Liver (tissue), 9 donors: Measurements from ENCODE around the gene GK2. TPM values are rescaled to one million over a fixed set of nuclear protein-coding genes. Genes with fewer than 3 reads are reported as not detected.

ENCODE experiments used
- DNase-seq: peaks from one replicate; pipeline ENCODE4 v3.0.0-alpha.2; 2017; ENCODE audit warnings: low spot score
- H3K27ac ChIP-seq, 2 donors: one replicate each; pipeline ENCODE4 v1.7.0; 2013; ENCODE audit warnings: inconsistent platforms in 2 of 2, low read length in 2 of 2, control low read depth in 1 of 2, low read depth in 1 of 2, mild to moderate bottlenecking in 1 of 2
- H3K27me3 ChIP-seq, 4 donors: one replicate each; pipeline versions ENCODE4 v1.6.1 to v1.7.0; 2013; ENCODE audit warnings: low read length in 3 of 4, inconsistent platforms in 1 of 4, mild to moderate bottlenecking in 1 of 4, moderate library complexity in 1 of 4; ENCODE audit not compliant: control insufficient read depth in 4 of 4, insufficient read depth in 4 of 4
- H3K36me3 ChIP-seq, 4 donors: one replicate each; pipeline versions ENCODE4 v1.6.1 to v1.7.0; 2013; ENCODE audit warnings: low read length in 3 of 4, mild to moderate bottlenecking in 3 of 4, low read depth in 1 of 4, moderate library complexity in 1 of 4; ENCODE audit not compliant: control insufficient read depth in 4 of 4, insufficient read depth in 3 of 4
- H3K4me1 ChIP-seq, 4 donors: one replicate each; pipeline versions ENCODE4 v1.6.1 to v1.7.0; 2013; ENCODE audit warnings: low read length in 3 of 4, mild to moderate bottlenecking in 3 of 4, moderate library complexity in 1 of 4; ENCODE audit not compliant: control insufficient read depth in 4 of 4, insufficient read depth in 4 of 4
- H3K4me3 ChIP-seq, 3 donors: one replicate each; pipeline versions ENCODE4 v1.6.1 to v1.7.0; 2013; ENCODE audit warnings: low read length in 3 of 3, control low read depth in 1 of 3, low read depth in 1 of 3, mild to moderate bottlenecking in 1 of 3
- H3K9ac ChIP-seq, 2 donors: one replicate each; pipeline ENCODE4 v1.7.0; 2013; ENCODE audit warnings: low read length in 2 of 2, mild to moderate bottlenecking in 2 of 2, moderate library complexity in 2 of 2, control low read depth in 1 of 2, low read depth in 1 of 2
- H3K9me3 ChIP-seq, 4 donors: one replicate each; pipeline versions ENCODE4 v1.6.1 to v1.7.0; 2013; ENCODE audit warnings: low read length in 3 of 4; ENCODE audit not compliant: control insufficient read depth in 4 of 4
- ATF3 ChIP-seq: IDR thresholded peaks from 2 replicates; pipeline ENCODE4 v1.6.1; 2016; ENCODE audit warnings: antibody characterized with exemption
- CTCF ChIP-seq: fragments of 150-350 bp; IDR thresholded peaks from 2 replicates; pipeline ENCODE4 v1.5.1; 2017; ENCODE audit warnings: improper control_type of control experiment, low read depth, low read length; ENCODE audit not compliant: missing input control
- EGR1 ChIP-seq, 2 donors: IDR thresholded peaks; 2 replicates each; pipeline ENCODE4 v1.6.1; 2016 to 2018; ENCODE audit warnings: antibody characterized with exemption in 2 of 2, low read depth in 2 of 2
- FOXA1 ChIP-seq: IDR thresholded peaks from 2 replicates; pipeline ENCODE4 v1.6.1; 2016; ENCODE audit warnings: antibody characterized with exemption
- FOXA2 ChIP-seq: IDR thresholded peaks from 2 replicates; pipeline ENCODE4 v1.6.1; 2016; ENCODE audit warnings: antibody characterized with exemption
- GABPA ChIP-seq, 2 donors: IDR thresholded peaks in 1 of 2; conservative IDR thresholded peaks in 1 of 2; 2 replicates each; pipeline ENCODE4 v1.6.1; 2016; ENCODE audit warnings: antibody characterized with exemption in 2 of 2, mild to moderate bottlenecking in 1 of 2, moderate library complexity in 1 of 2
- HNF4A ChIP-seq, 2 donors: conservative IDR thresholded peaks; 2 replicates each; pipeline ENCODE4 v1.6.1; 2016; ENCODE audit warnings: antibody characterized with exemption in 2 of 2, mild to moderate bottlenecking in 2 of 2
- HNF4G ChIP-seq: IDR thresholded peaks from 2 replicates; pipeline ENCODE4 v1.6.1; 2016; ENCODE audit warnings: antibody characterized with exemption
- JUND ChIP-seq, 2 donors: IDR thresholded peaks; 2 replicates each; pipeline ENCODE4 v1.6.1; 2016; ENCODE audit warnings: antibody characterized with exemption in 2 of 2
- MAX ChIP-seq: IDR thresholded peaks from 2 replicates; pipeline ENCODE4 v1.6.1; 2016; ENCODE audit warnings: antibody characterized with exemption
- NR2F2 ChIP-seq: IDR thresholded peaks from 2 replicates; pipeline ENCODE4 v1.6.1; 2016; ENCODE audit warnings: antibody characterized with exemption
- RAD21 ChIP-seq, 2 donors: IDR thresholded peaks; 2 replicates each; pipeline ENCODE4 v1.6.1; 2016; ENCODE audit warnings: antibody characterized with exemption in 2 of 2, mild to moderate bottlenecking in 2 of 2
- RXRA ChIP-seq, 2 donors: IDR thresholded peaks; 2 replicates each; pipeline ENCODE4 v1.6.1; 2017 to 2018; ENCODE audit warnings: antibody characterized with exemption in 2 of 2, mild to moderate bottlenecking in 1 of 2
- SP1 ChIP-seq: IDR thresholded peaks from 2 replicates; pipeline ENCODE4 v1.6.1; 2018; ENCODE audit warnings: antibody characterized with exemption, mild to moderate bottlenecking
- TAF1 ChIP-seq: conservative IDR thresholded peaks from 2 replicates; pipeline ENCODE4 v1.6.1; 2016; ENCODE audit warnings: antibody characterized with exemption, mild to moderate bottlenecking
- YY1 ChIP-seq: IDR thresholded peaks from 2 replicates; pipeline ENCODE4 v1.6.1; 2016; ENCODE audit warnings: antibody characterized with exemption, mild to moderate bottlenecking
- ZBTB33 ChIP-seq: IDR thresholded peaks from 2 replicates; pipeline ENCODE4 v1.6.1; 2016; ENCODE audit warnings: antibody characterized with exemption
- WGBS: extraction: QIAGEN DNeasy Blood & Tissue Kit; methylation state at CpG from one replicate; pipeline ENCODE4 v1.1.7; 2013; 5-methylcytosine and 5-hydroxymethylcytosine counted together
- polyA plus RNA-seq, 2 donors: library from polyadenylated mRNA; stranded (reverse) in 1 of 2; unstranded in 1 of 2; fragments of 200-250 nt in 1 of 2; fragments of >200 nt in 1 of 2; fragmentation: Nextera tagmentation in 1 of 2; extraction: Ambion mirVana in 1 of 2; gene quantifications; one replicate each; pipeline versions ENCODE4 v1.2.1 to v1.2.3, GENCODE V29; 2013 to 2015
- total RNA-seq, 2 donors: library from RNA; depleted of rRNA; stranded (reverse); fragments of >200 nt; gene quantifications; one replicate each; pipeline ENCODE4 v1.2.3, GENCODE V29; 2014
- TF ChIP-seq, protein P1 (sequence below): IDR thresholded peaks from 2 replicates; pipeline ENCODE4 v1.6.1; 2016; ENCODE audit warnings: antibody characterized with exemption, mild to moderate bottlenecking
- donor health status: healthy.
- donor health status: healthy.
- donor health status: healthy.
- donor health status: healthy.
- donor health status: healthy.

The GK2 gene
- total and polyA plus RNA-seq, 4 donors, result not detected

- Histone ChIP-seq H3K27me3 (no peaks in the 10 kb centered on the region), H3K4me3 (no peak overlapping the region), H3K27ac (no peak overlapping the region), H3K9me3 (no peaks in the 10 kb centered on the region), H3K36me3 (no peaks in the 10 kb centered on the region), H3K4me1 (no peaks in the 10 kb centered on the region), H3K9ac (no peak overlapping the region)
- 91% methylated on average over 3 of the region's 3 CpGs for WGBS
- no peak for DNase-seq
- no peak for TF ChIP-seq FOXA2
- no peak for TF ChIP-seq TAF1
- TF ChIP-seq FOXA1, result no peak
- no peak for TF ChIP-seq CTCF
- no peak for TF ChIP-seq EGR1 (IDR thresholded peaks at IDR 0.05; ENCODE audit: low read depth in 2 of 2)
- no peak for TF ChIP-seq SP1
- no peak for TF ChIP-seq JUND (IDR thresholded peaks at IDR 0.05)
- TF ChIP-seq, protein P1, sequence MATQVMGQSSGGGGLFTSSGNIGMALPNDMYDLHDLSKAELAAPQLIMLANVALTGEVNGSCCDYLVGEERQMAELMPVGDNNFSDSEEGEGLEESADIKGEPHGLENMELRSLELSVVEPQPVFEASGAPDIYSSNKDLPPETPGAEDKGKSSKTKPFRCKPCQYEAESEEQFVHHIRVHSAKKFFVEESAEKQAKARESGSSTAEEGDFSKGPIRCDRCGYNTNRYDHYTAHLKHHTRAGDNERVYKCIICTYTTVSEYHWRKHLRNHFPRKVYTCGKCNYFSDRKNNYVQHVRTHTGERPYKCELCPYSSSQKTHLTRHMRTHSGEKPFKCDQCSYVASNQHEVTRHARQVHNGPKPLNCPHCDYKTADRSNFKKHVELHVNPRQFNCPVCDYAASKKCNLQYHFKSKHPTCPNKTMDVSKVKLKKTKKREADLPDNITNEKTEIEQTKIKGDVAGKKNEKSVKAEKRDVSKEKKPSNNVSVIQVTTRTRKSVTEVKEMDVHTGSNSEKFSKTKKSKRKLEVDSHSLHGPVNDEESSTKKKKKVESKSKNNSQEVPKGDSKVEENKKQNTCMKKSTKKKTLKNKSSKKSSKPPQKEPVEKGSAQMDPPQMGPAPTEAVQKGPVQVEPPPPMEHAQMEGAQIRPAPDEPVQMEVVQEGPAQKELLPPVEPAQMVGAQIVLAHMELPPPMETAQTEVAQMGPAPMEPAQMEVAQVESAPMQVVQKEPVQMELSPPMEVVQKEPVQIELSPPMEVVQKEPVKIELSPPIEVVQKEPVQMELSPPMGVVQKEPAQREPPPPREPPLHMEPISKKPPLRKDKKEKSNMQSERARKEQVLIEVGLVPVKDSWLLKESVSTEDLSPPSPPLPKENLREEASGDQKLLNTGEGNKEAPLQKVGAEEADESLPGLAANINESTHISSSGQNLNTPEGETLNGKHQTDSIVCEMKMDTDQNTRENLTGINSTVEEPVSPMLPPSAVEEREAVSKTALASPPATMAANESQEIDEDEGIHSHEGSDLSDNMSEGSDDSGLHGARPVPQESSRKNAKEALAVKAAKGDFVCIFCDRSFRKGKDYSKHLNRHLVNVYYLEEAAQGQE, result no peak
- TF ChIP-seq RAD21 (IDR thresholded peaks at IDR 0.05), result no peak
- no peak for TF ChIP-seq RXRA (IDR thresholded peaks at IDR 0.05)
- TF ChIP-seq YY1, result no peak
- TF ChIP-seq HNF4A (conservative IDR thresholded peaks at IDR 0.05), result no peak
- no peak for TF ChIP-seq ATF3
- no peak for TF ChIP-seq HNF4G
- no peak for TF ChIP-seq GABPA (IDR thresholded peaks at IDR 0.05 in 1 of 2, conservative IDR thresholded peaks at IDR 0.05 in 1 of 2)
- TF ChIP-seq ZBTB33, result no peak
- no peak for TF ChIP-seq NR2F2
- TF ChIP-seq MAX, result no peak
Measured at GRCh38 chr4:79442422-79442821, 34.4 kb upstream of the GK2 start.

DNA sequence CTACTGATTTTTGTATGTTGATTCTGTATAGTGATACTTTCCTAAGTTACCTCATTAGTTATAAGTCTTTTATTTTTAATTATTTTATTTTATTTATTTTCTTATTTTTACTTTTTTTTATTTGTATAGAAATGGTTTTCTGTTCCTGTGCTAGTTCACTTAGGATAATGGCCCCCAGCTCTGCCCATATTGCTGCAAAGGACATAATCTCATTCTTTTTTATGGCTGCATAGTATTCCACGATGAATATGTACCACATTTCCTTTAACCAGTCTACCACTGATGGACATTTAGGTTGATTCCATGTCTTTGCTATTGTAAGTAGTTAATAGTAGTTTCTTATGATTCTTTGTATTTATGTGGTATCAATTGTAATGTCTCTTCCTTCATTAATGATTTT lies 31.5 kb upstream of the GK2 start:
- 79% methylated on average over 1 of the region's 1 CpG for WGBS

More for the DNA sequence above, 31.5 kb upstream of the GK2 start:
- no peaks in the 10 kb centered on the region for H3K27me3 ChIP-seq
- H3K9me3 ChIP-seq, result no peaks in the 10 kb centered on the region
- H3K9ac ChIP-seq, result no peak overlapping the region
- TF ChIP-seq RXRA (IDR thresholded peaks at IDR 0.05) (no peak), FOXA2 (no peak), EGR1 (IDR thresholded peaks at IDR 0.05; ENCODE audit: low read depth in 2 of 2) (no peak), CTCF (no peak), MAX (no peak)
- TF ChIP-seq, protein P1, result no peak
- no peak overlapping the region for H3K27ac ChIP-seq
- H3K4me1 ChIP-seq, result no peaks in the 10 kb centered on the region
- no peaks in the 10 kb centered on the region for H3K36me3 ChIP-seq
- no peak for DNase-seq
- H3K4me3 ChIP-seq, result no peak overlapping the region
